Fibroblast of skin of right biceps (primary cell): ENCODE measurements around the gene PCDHGA4.
A peak's percentile ranks its signal among the peaks of the same experiment; 100 is the strongest.
"Not testable (repeated sequence)": the region's sequence is repeated elsewhere in the genome, so short reads cannot be mapped to it uniquely, and the experiment has no call there.

Source experiments
- DNase-seq: peaks from one replicate; pipeline ENCODE4 v3.0.0-alpha.2; 2013

The PCDHGA4 gene

GRCh38 chr5:141354900-141355469, at the start of gene PCDHGA4:
TSS of gene PCDHGA4 (plus strand) at chr5:141355021. CDS start at chr5:141355108, 87 bp downstream.
- DNase-seq = no peak

GRCh38 chr5:141306630-141307029, 48.2 kb upstream of the PCDHGA4 start:
- no peak for DNase-seq

GRCh38 chr5:141313711-141314110, 41.1 kb upstream of the PCDHGA4 start:
- DNase-seq = no peak

- not testable (repeated sequence) for DNase-seq
Observed at GRCh38 chr5:141316963-141317362, 37.9 kb upstream of the PCDHGA4 start.

GRCh38 chr5:141319202-141319601, 35.6 kb upstream of the PCDHGA4 start:
- DNase-seq = no peak

- DNase-seq = no peak
Observed at GRCh38 chr5:141319699-141320098, 35.1 kb upstream of the PCDHGA4 start.

- DNase-seq = peak; percentile 93
Observed at GRCh38 chr5:141320225-141321169, 34.3 kb upstream of the PCDHGA4 start, which contains the start of gene TAF7. TSS of gene TAF7 (minus strand) at chr5:141320784. CDS start at chr5:141320044, 740 bp downstream.

GRCh38 chr5:141322261-141322660, 32.6 kb upstream of the PCDHGA4 start:
- no peak for DNase-seq

GRCh38 chr5:141326088-141326854, 28.6 kb upstream of the PCDHGA4 start:
- peak; percentile 74 for DNase-seq

- no peak for DNase-seq
Observed at GRCh38 chr5:141328231-141328630, 26.6 kb upstream of the PCDHGA4 start.

- peak; percentile 35 for DNase-seq
Observed at GRCh38 chr5:141330299-141331080, 24.3 kb upstream of the PCDHGA4 start, which contains the start of gene PCDHGA1. TSS of gene PCDHGA1 (plus strand) at chr5:141330514.

GRCh38 chr5:141332571-141332970, 22.2 kb upstream of the PCDHGA4 start:
- not testable (repeated sequence) for DNase-seq

GRCh38 chr5:141338538-141339306, 16.1 kb upstream of the PCDHGA4 start, which contains the start of gene PCDHGA2:
TSS of gene PCDHGA2 (plus strand) at chr5:141338760.
- peak; percentile 56 for DNase-seq

GRCh38 chr5:141340781-141341354, 14.0 kb upstream of the PCDHGA4 start:
- not testable (repeated sequence) for DNase-seq

GRCh38 chr5:141342773-141343172, 12.0 kb upstream of the PCDHGA4 start:
- DNase-seq = no peak

GRCh38 chr5:141343242-141343952, 11.4 kb upstream of the PCDHGA4 start, which contains the start of gene PCDHGA3:
TSS of gene PCDHGA3 (plus strand) at chr5:141343829. CDS start at chr5:141344034, 205 bp downstream.
- DNase-seq = peak; percentile 60

GRCh38 chr5:141343953-141344463, 10.8 kb upstream of the PCDHGA4 start:
- no peak for DNase-seq

GRCh38 chr5:141345327-141345726, 9.5 kb upstream of the PCDHGA4 start:
- no peak for DNase-seq

- DNase-seq = not testable (repeated sequence)
Observed at GRCh38 chr5:141346017-141346416, 8.8 kb upstream of the PCDHGA4 start.
